Measurements from ENCODE around the gene ACIN1.
"Not testable (repeated sequence)": the region's sequence is repeated elsewhere in the genome, so short reads cannot be mapped to it uniquely, and the experiment has no call there.

Gene ACIN1

DNA sequence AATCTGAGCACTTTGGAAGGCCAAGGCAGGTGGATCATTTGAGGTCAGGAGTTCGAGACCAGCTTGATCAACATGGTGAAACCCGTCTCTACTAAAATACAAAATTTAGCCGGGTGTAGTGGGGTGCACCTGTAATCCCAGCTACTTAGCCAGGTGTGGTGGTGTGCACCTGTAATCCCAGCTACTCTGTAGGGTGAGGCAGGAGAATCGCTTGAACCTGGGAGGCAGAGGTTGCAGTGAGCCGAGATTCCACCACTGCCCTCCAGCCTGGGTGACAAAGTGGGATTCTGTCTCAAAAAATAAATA is 81.2 kb downstream of the ACIN1 start:
- DNase-seq (ENCODE audit: low read depth), result not testable (repeated sequence)

DNA sequence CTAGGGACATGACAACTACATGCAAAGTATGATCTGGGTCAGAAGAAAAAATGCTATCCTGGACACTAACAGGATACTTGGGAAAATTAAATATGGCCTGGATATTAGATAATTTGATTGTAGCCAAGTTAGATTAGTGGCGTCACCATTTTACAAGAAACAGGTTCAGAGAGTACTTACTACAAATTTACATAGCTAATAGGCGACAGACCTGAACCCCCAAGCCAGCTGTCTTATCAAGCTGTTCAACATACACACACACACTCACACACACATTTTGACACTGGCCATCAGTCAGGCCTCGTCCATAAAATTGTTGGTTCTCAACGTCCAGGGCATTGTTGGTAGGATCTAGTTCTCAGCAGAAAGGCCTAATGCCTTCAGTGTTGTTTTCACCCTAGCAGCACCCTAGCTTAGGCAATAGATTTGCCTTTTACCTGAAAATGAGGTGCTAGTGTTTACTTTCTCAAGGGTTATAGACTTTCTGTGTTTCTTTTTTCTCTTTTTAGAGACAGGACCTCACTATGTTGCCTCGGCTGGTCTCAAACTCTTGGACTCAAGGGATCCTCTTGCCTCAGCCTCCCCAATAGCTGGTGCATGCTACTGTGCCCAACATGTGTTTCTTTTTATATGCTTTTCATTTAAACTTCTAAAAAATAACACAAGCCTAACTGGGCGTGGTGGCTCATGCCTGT is 81.7 kb downstream of the ACIN1 start:
- no peak for DNase-seq (ENCODE audit: low read depth)

DNA sequence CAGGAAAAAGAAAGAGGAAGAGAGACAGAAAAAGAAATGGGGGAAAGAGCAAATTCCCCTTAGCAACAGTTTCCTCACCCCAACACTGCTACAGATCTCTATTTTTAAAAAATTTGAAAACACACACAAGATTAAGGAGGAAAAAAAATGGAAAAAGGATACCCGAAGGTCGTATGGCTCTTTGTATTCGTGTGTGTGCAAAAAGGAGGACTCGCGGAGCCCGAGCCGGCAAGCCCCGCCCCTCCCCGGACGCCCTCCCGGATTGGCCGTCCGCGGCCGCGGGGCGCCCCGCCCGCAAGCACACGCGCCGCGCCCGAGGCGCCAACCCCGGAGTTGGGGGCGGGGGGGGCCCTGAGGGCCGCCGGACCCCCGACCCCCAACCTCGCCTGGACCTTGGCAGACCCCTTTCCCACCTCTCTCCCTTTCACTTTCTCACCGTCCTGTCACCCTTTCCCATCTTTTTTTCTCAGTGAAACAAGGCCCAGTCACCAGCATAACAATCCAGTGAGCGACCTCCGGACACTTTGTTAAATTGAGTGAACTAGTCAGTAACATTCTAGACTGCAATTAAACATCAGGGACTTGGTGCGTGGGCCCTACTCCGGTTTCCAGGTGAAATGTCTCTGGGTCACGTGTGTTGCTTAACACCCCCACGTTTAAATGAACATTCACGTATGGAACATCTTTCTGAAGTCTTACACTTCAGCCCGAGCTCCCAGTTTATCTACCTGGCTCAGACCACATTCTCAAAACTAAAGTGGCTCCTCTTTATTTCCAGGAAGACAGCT is 84.8 kb downstream of the ACIN1 start, which contains the start of gene C14orf93:
C14orf93 (minus strand) TSS at position 205 of the 788 bp plus-strand sequence. CDS start 11,120 bp downstream, outside the sequence.
- peak; percentile 51 for DNase-seq (ENCODE audit: low read depth)

DNA sequence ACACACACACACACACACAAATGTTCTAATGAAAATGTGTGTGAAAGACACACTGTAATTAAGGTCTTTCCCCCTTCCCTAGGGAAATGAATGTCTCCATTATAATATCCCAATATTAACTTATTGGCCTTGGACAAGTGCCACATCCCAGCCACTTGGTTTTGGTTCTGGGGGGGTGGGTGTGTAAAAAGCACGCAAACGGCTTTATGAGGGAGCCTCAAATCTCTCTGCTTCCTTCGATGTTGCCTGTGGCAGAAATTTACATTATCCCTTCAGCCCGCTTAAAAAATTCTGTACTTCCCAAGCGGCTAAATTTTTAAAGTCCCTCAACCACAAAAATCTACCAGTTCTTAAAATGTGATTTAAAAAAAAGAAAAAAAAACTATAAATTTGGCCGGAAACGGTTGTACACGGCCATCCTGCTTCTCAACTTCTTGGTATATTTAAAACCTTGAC is 85.4 kb downstream of the ACIN1 start:
- no peak for DNase-seq (ENCODE audit: low read depth)

- no peak for DNase-seq (ENCODE audit: low read depth)
Measured at GRCh38 chr14:23008831-23009230, 86.1 kb downstream of the ACIN1 start.
